Epithelial cell of prostate (primary cell): ENCODE data around the gene OSBPL6.
"Not testable (repeated sequence)": the region's sequence is repeated elsewhere in the genome, so short reads cannot be mapped to it uniquely, and the experiment has no call there.

Experiments used
- DNase-seq: peaks from one replicate; pipeline ENCODE4 v3.0.0-alpha.2; 2011; ENCODE audit warnings: low read depth, low spot score
- H3K27ac ChIP-seq: fragments of 450-650 bp; 2 replicates; pipeline ENCODE4 v1.5.1; 2017; ENCODE audit warnings: mild to moderate bottlenecking

Gene OSBPL6

GRCh38 chr2:178292586-178292985 lies 98.3 kb downstream of the OSBPL6 start:
- no peak for DNase-seq
- H3K27ac ChIP-seq: no peak overlapping the region

- DNase-seq: no peak
Measured at GRCh38 chr2:178295115-178295514, 100.8 kb downstream of the OSBPL6 start.

GRCh38 chr2:178295906-178296305 lies 101.6 kb downstream of the OSBPL6 start:
- no peak for DNase-seq
- H3K27ac ChIP-seq: no peak overlapping the region

More at GRCh38 chr2:178295115-178295514, 100.8 kb downstream of the OSBPL6 start:
- H3K27ac ChIP-seq: no peak overlapping the region

- DNase-seq: no peak
- H3K27ac ChIP-seq: no peak overlapping the region
Measured at GRCh38 chr2:178296394-178297090, 102.2 kb downstream of the OSBPL6 start.

GRCh38 chr2:178297091-178297411 lies 102.7 kb downstream of the OSBPL6 start:
- DNase-seq: no peak
- no peak overlapping the region for H3K27ac ChIP-seq

- H3K27ac ChIP-seq: peak overlapping the region; percentile 69
Measured at GRCh38 chr2:178298785-178299212, 104.5 kb downstream of the OSBPL6 start.

GRCh38 chr2:178301649-178302238 lies 107.4 kb downstream of the OSBPL6 start:
- DNase-seq: no peak
- H3K27ac ChIP-seq: no peak overlapping the region

More at GRCh38 chr2:178298785-178299212, 104.5 kb downstream of the OSBPL6 start:
- DNase-seq: peak; percentile 24

- no peak for DNase-seq
Measured at GRCh38 chr2:178304333-178304732, 110.0 kb downstream of the OSBPL6 start.

GRCh38 chr2:178306352-178307073 lies 112.2 kb downstream of the OSBPL6 start:
- no peak overlapping the region for H3K27ac ChIP-seq
- DNase-seq: no peak

More at GRCh38 chr2:178304333-178304732, 110.0 kb downstream of the OSBPL6 start:
- no peak overlapping the region for H3K27ac ChIP-seq

- no peak overlapping the region for H3K27ac ChIP-seq
- no peak for DNase-seq
Measured at GRCh38 chr2:178307650-178308049, 113.3 kb downstream of the OSBPL6 start.

- DNase-seq: peak; percentile 16
- no peak overlapping the region for H3K27ac ChIP-seq
Measured at GRCh38 chr2:178309541-178309940, 115.2 kb downstream of the OSBPL6 start.

GRCh38 chr2:178315078-178315477 lies 120.8 kb downstream of the OSBPL6 start:
- DNase-seq: no peak
- no peak overlapping the region for H3K27ac ChIP-seq

- no peak overlapping the region for H3K27ac ChIP-seq
- DNase-seq: no peak
Measured at GRCh38 chr2:178315488-178315948, 121.2 kb downstream of the OSBPL6 start.

GRCh38 chr2:178317811-178318210 lies 123.5 kb downstream of the OSBPL6 start:
- no peak for DNase-seq
- no peak overlapping the region for H3K27ac ChIP-seq

GRCh38 chr2:178320011-178320585 lies 125.8 kb downstream of the OSBPL6 start:
- H3K27ac ChIP-seq: no peak overlapping the region
- DNase-seq: no peak

GRCh38 chr2:178322068-178322467 lies 127.8 kb downstream of the OSBPL6 start:
- no peak for DNase-seq
- H3K27ac ChIP-seq: no peak overlapping the region

GRCh38 chr2:178323331-178323730 lies 129.0 kb downstream of the OSBPL6 start:
- not testable (repeated sequence) for DNase-seq, H3K27ac ChIP-seq

GRCh38 chr2:178324077-178324476 lies 129.8 kb downstream of the OSBPL6 start:
- no peak overlapping the region for H3K27ac ChIP-seq
- no peak for DNase-seq

GRCh38 chr2:178325268-178325667 lies 131.0 kb downstream of the OSBPL6 start:
- no peak overlapping the region for H3K27ac ChIP-seq
- DNase-seq: no peak

GRCh38 chr2:178327516-178327915 lies 133.2 kb downstream of the OSBPL6 start:
- no peak overlapping the region for H3K27ac ChIP-seq
- DNase-seq: no peak

- H3K27ac ChIP-seq: no peak overlapping the region
- no peak for DNase-seq
Measured at GRCh38 chr2:178328037-178328436, 133.7 kb downstream of the OSBPL6 start.
